Muscle layer of duodenum (tissue), 2 donors: Measurements from ENCODE around the gene PRKAR1B.
"Not testable (repeated sequence)": the region's sequence is repeated elsewhere in the genome, so short reads cannot be mapped to it uniquely, and the experiment has no call there.

ENCODE experiments used
- H3K27ac ChIP-seq: one replicate; pipeline ENCODE4 v1.7.0; 2013; ENCODE audit warnings: mild to moderate bottlenecking, low read length
- H3K27me3 ChIP-seq: one replicate; pipeline ENCODE4 v1.7.0; 2013; ENCODE audit warnings: low read depth, mild to moderate bottlenecking, control low read depth, low read length
- H3K36me3 ChIP-seq, 2 donors: one replicate each; pipeline ENCODE4 v1.7.0; 2013; ENCODE audit warnings: low read length in 2 of 2, control low read depth in 1 of 2, mild to moderate bottlenecking in 1 of 2; ENCODE audit not compliant: insufficient read depth in 2 of 2, control insufficient read depth in 1 of 2
- H3K4me1 ChIP-seq, 2 donors: one replicate each; pipeline ENCODE4 v1.7.0; 2013; ENCODE audit warnings: low read length in 2 of 2, mild to moderate bottlenecking in 2 of 2, control low read depth in 1 of 2, moderate library complexity in 1 of 2; ENCODE audit not compliant: insufficient read depth in 2 of 2, control insufficient read depth in 1 of 2
- H3K4me3 ChIP-seq, 2 donors: one replicate each; pipeline ENCODE4 v1.7.0; 2013; ENCODE audit warnings: low read length in 2 of 2, low read depth in 1 of 2, mild to moderate bottlenecking in 1 of 2
- H3K9me3 ChIP-seq, 2 donors: one replicate each; pipeline ENCODE4 v1.7.0; 2013; ENCODE audit warnings: low read length in 2 of 2, control low read depth in 1 of 2, mild to moderate bottlenecking in 1 of 2; ENCODE audit not compliant: control insufficient read depth in 1 of 2
- donor health status: healthy.

The PRKAR1B gene

GRCh38 chr7:659996-660395 is 67.1 kb downstream of the PRKAR1B start:
- Histone ChIP-seq H3K4me1 (peaks cover 0 to 36% of the 10 kb centered on the region in 2 donors), H3K4me3 (no peak overlapping the region), H3K9me3 (no peaks in the 10 kb centered on the region), H3K27ac (no peak overlapping the region), H3K36me3 (no peaks in the 10 kb centered on the region), H3K27me3 (no peaks in the 10 kb centered on the region)

GRCh38 chr7:659306-659847 is 67.7 kb downstream of the PRKAR1B start:
- Histone ChIP-seq H3K27ac (no peak overlapping the region), H3K4me3 (no peak overlapping the region)

DNA sequence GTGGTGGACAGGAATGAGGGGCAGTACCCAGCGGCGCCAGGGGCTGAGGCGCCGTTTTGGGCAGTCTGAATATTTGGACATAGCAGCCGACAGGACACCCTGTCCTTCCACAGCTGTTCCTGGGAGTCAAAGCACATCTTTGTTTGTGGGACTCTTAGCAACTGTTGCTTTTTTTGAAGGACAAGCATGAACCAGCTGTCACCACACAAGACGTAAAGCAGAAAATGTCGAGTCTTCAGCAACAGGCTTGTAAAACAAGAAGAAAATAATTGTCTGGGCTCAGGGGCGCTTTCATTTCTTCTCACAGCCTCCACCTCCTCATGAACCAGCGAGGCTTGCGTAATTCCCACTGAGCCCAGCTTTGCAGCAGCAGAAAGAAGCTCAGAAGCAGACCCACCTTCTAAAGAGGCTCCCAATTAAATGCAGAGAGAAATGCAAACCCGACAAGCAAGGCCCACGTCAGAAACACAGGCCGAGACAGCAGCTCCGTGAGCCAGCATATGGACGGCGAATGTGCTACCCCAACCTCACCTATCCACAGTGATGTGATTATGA is 69.4 kb downstream of the PRKAR1B start:
- H3K36me3 ChIP-seq: no peaks in the 10 kb centered on the region
- peaks cover 0 to 16% of the 10 kb centered on the region in 2 donors for H3K4me1 ChIP-seq
- no peaks in the 10 kb centered on the region for H3K27me3 ChIP-seq
- peak overlapping the region; percentile 18 for H3K27ac ChIP-seq
- H3K9me3 ChIP-seq: no peaks in the 10 kb centered on the region
- peak overlapping the region in 1 of 2 donors; percentile 28 for H3K4me3 ChIP-seq

More at GRCh38 chr7:659306-659847, 67.7 kb downstream of the PRKAR1B start:
- H3K27me3 ChIP-seq: no peaks in the 10 kb centered on the region
- H3K4me1 ChIP-seq: peaks cover 0 to 30% of the 10 kb centered on the region in 2 donors
- no peaks in the 10 kb centered on the region for H3K36me3 ChIP-seq
- no peaks in the 10 kb centered on the region for H3K9me3 ChIP-seq

DNA sequence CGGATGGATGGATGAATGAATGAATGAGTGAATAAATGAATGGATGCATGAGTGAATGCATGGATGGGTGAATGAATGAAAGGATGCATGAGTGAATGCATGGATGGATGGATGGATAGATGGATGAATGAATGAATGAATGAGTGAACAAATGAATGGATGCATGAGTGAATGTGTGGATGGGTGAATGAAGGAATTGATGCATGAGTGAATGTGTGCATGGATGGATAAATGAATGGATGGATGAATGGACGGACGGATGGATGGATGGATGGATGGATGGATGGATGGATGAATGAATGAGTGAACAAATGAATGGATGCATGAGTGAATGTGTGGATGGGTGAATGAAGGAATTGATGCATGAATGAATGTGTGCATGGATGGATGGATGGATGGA is 70.1 kb downstream of the PRKAR1B start:
- H3K9me3 ChIP-seq, H3K36me3 ChIP-seq, H3K4me3 ChIP-seq, H3K27me3 ChIP-seq, H3K27ac ChIP-seq: not testable (repeated sequence)
- peaks cover 0 to 16% of the 10 kb centered on the region in 2 donors for H3K4me1 ChIP-seq

GRCh38 chr7:655758-656157 is 71.3 kb downstream of the PRKAR1B start:
- H3K36me3 ChIP-seq: no peaks in the 10 kb centered on the region
- no peaks in the 10 kb centered on the region for H3K27me3 ChIP-seq
- no peaks in the 10 kb centered on the region for H3K9me3 ChIP-seq
- H3K27ac ChIP-seq: no peak overlapping the region
- H3K4me3 ChIP-seq: no peak overlapping the region
- peaks cover 0 to 16% of the 10 kb centered on the region in 2 donors for H3K4me1 ChIP-seq

DNA sequence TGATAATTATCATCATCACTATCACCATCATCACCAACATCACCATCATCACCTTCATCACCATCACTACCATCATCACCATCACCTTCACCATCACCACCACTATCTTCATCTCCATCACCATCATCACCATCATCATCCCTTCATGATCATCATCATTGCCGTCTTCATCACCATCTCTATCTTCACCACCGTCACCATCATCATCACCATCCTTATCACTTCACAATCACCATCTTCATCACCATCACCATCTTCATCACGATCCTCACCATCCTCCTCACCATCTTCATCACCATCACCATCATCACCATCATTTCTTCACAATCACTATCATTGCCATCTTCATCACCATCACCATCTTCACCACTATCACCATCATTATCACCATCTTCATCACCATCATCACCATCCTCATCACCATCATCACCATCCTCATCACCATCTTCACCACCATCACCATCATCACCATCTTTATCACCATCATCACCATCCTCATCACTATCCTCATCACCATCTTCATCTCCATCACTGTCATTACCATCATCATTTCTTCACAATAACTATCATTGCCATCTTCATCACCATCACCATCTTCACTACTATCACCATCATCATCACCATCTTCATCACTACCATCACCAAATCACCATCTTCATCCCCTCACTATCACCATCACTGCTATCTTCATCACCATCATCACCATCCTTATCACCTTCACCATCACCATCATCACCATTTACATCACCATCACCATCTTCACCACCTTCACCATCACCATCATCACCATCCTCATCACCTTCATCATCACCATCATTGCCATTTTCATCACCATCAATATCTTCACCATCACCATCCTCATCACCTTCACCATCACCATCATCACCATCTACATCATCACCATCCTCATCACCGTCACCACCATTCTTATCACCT is 73.0 kb downstream of the PRKAR1B start:
- Histone ChIP-seq H3K9me3 (no peaks in the 10 kb centered on the region), H3K27ac (no peak overlapping the region), H3K4me1 (peaks cover 0 to 16% of the 10 kb centered on the region in 2 donors), H3K4me3 (no peak overlapping the region), H3K27me3 (no peaks in the 10 kb centered on the region), H3K36me3 (no peaks in the 10 kb centered on the region)

- H3K27me3 ChIP-seq: no peaks in the 10 kb centered on the region
- no peak overlapping the region for H3K27ac ChIP-seq
- no peaks in the 10 kb centered on the region for H3K9me3 ChIP-seq
- peaks cover 0 to 10% of the 10 kb centered on the region in 2 donors for H3K4me1 ChIP-seq
- H3K4me3 ChIP-seq: no peak overlapping the region
- no peaks in the 10 kb centered on the region for H3K36me3 ChIP-seq
These were observed 74.2 kb downstream of the PRKAR1B start for GRCh38 chr7:652881-653280.

GRCh38 chr7:652167-652566 is 74.9 kb downstream of the PRKAR1B start:
- not testable (repeated sequence) for H3K27me3 ChIP-seq, H3K4me3 ChIP-seq, H3K9me3 ChIP-seq, H3K4me1 ChIP-seq, H3K27ac ChIP-seq, H3K36me3 ChIP-seq

DNA sequence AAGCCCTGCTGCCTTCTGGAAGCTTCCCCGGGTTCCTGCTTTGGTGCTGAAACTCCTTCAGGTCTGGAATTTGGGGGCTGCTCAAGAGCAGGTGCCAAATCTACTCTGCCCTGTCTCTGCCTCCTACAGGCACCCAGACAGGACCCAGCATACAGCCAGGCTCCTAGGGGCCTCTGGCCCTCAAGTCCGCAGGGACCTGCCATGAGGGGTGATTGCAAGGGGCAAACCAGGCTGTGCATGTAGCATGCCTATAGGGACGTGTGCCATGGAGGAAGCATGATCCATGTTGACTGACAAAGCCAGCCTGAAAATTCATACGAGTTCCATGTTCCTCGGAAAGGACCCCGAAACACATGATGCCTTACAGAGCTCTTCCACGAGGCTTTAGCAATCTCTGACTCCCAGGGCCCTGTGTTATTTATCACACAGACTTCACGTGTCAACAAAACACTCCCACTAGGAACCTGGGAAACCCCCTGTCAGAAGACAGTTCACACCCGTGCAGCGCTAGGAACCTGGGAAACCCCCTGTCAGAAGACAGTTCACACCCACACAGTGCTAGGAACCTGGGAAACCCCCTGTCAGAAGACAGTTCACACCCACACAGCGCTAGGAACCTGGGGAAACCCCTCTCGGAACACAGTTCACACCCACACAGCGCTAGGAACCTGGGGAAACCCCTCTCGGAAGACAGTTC is 75.9 kb downstream of the PRKAR1B start:
- Histone ChIP-seq H3K36me3 (no peaks in the 10 kb centered on the region), H3K9me3 (no peaks in the 10 kb centered on the region), H3K27me3 (no peaks in the 10 kb centered on the region), H3K4me1 (no peaks in the 10 kb centered on the region), H3K27ac (no peak overlapping the region), H3K4me3 (no peak overlapping the region)

GRCh38 chr7:650339-651031 is 76.6 kb downstream of the PRKAR1B start:
- H3K27me3 ChIP-seq: no peaks in the 10 kb centered on the region
- H3K36me3 ChIP-seq: no peaks in the 10 kb centered on the region
- H3K4me1 ChIP-seq: no peaks in the 10 kb centered on the region
- H3K27ac ChIP-seq: no peak overlapping the region
- no peak overlapping the region for H3K4me3 ChIP-seq
- H3K9me3 ChIP-seq: no peaks in the 10 kb centered on the region

- Histone ChIP-seq H3K27me3 (no peaks in the 10 kb centered on the region), H3K9me3 (peaks cover 0 to 6% of the 10 kb centered on the region in 2 donors), H3K36me3 (no peaks in the 10 kb centered on the region), H3K4me1 (no peaks in the 10 kb centered on the region), H3K27ac (no peak overlapping the region), H3K4me3 (no peak overlapping the region)
These were observed 80.1 kb downstream of the PRKAR1B start for GRCh38 chr7:646951-647350.
